IMR-90 (cell line): ENCODE data around the gene CARS2. TPM values are rescaled to one million over a fixed set of nuclear protein-coding genes. Genes with fewer than 3 reads are reported as not detected.
A peak's percentile ranks its signal among the peaks of the same experiment; 100 is the strongest.

Source experiments
- ATAC-seq: fragments of 200-7000 bp; cut with Tn5 transposase; 2 replicates; pipeline ENCODE4 v1.9.1; 2020; ENCODE audit warnings: low read depth, mild to moderate bottlenecking, moderate library complexity
- BruUV-seq: library from RNA; stranded (reverse); fragments of 400-500 nt; replicated peaks from 2 replicates; lab custom pipeline; 2021; lab: Mats Ljungman, UMichigan
- CTCF ChIA-PET: fragments of 300-600 bp; formaldehyde crosslinking; extraction: SDS; loops from one replicate; lab custom pipeline; 2021; ENCODE audit warnings: antibody characterized with exemption; lab: Yijun Ruan, JAX
- POLR2A ChIA-PET: fragments of 300-600 bp; sonication (Branson Sonifier 250); formaldehyde crosslinking; loops from one replicate; lab custom pipeline; 2022; ENCODE audit warnings: antibody characterized with exemption; ENCODE audit not compliant: unreplicated experiment; lab: Charles Lee
- DNase-seq: peaks from one replicate; pipeline ENCODE4 v3.0.0; 2013
- H2AFZ ChIP-seq: replicated peaks from 2 replicates; pipeline ENCODE3; 2013; ENCODE audit warnings: low read length, mild to moderate bottlenecking; ENCODE audit not compliant: poor library complexity
- H2AK5ac ChIP-seq: 2 replicates; pipeline ENCODE4 v1.6.1; 2013; ENCODE audit warnings: low read depth, low read length, inconsistent platforms
- H2AK9ac ChIP-seq: replicated peaks from 2 replicates; pipeline ENCODE3; 2013; ENCODE audit warnings: mild to moderate bottlenecking, low read depth, low read length, moderate library complexity; ENCODE audit not compliant: poor library complexity
- H2BK120ac ChIP-seq: 2 replicates; pipeline ENCODE4 v1.6.1; 2013; ENCODE audit warnings: low read depth, low read length, inconsistent platforms
- H2BK15ac ChIP-seq: 3 replicates; pipeline ENCODE4 v1.6.1; 2013; ENCODE audit warnings: low read depth, low read length, inconsistent platforms
- H2BK20ac ChIP-seq: 2 replicates; pipeline ENCODE4 v1.6.1; 2013; ENCODE audit warnings: low read depth, mild to moderate bottlenecking, inconsistent platforms, low read length, moderate library complexity
- H2BK5ac ChIP-seq: 2 replicates; pipeline ENCODE4 v1.6.1; 2013; ENCODE audit warnings: mild to moderate bottlenecking, low read depth, low read length, inconsistent platforms; ENCODE audit not compliant: poor library complexity, severe bottlenecking
- H3K14ac ChIP-seq: replicated peaks from 2 replicates; pipeline ENCODE4 v1.6.1; 2013; ENCODE audit warnings: low read depth, low read length, inconsistent platforms
- H3K18ac ChIP-seq: 2 replicates; pipeline ENCODE4 v1.6.1; 2013; ENCODE audit warnings: low read depth, low read length, control low read depth
- H3K23ac ChIP-seq: 2 replicates; pipeline ENCODE4 v1.6.1; 2013; ENCODE audit warnings: low read depth, low read length, inconsistent platforms
- H3K27ac ChIP-seq: 2 replicates; pipeline ENCODE4 v1.5.1; 2013; ENCODE audit warnings: mild to moderate bottlenecking, control low read depth, low read length; ENCODE audit not compliant: insufficient read depth
- H3K27me3 ChIP-seq: 2 replicates; pipeline ENCODE4 v1.6.1; 2013; ENCODE audit warnings: low read length; ENCODE audit not compliant: control insufficient read depth, insufficient read depth
- H3K36me3 ChIP-seq: 2 replicates; pipeline ENCODE4 v1.6.1; 2013; ENCODE audit warnings: low read length, mixed read lengths; ENCODE audit not compliant: control insufficient read depth, insufficient read depth
- H3K4ac ChIP-seq: 2 replicates; pipeline ENCODE4 v1.6.1; 2013; ENCODE audit warnings: low read depth, low read length, inconsistent platforms
- H3K4me1 ChIP-seq: 2 replicates; pipeline ENCODE4 v1.6.1; 2013; ENCODE audit warnings: low read length, mixed read lengths; ENCODE audit not compliant: control insufficient read depth, insufficient read depth
- H3K4me2 ChIP-seq: 2 replicates; pipeline ENCODE4 v1.6.1; 2013; ENCODE audit warnings: low read depth, mild to moderate bottlenecking, control low read depth, low read length, moderate library complexity
- H3K4me3 ChIP-seq: 2 replicates; pipeline ENCODE4 v1.5.1; 2013; ENCODE audit warnings: low read depth, mild to moderate bottlenecking, control low read depth, low read length, moderate library complexity; ENCODE audit not compliant: insufficient read depth
- H3K56ac ChIP-seq: 2 replicates; pipeline ENCODE4 v1.6.1; 2013; ENCODE audit warnings: low read length, inconsistent platforms; ENCODE audit not compliant: insufficient read depth; ENCODE audit errors: extremely low read depth
- H3K79me1 ChIP-seq, 2 experiments: 2 replicates each; pipeline ENCODE4 v1.6.1; 2013; ENCODE audit warnings: low read length in 2 of 2, inconsistent platforms in 1 of 2, low read depth in 1 of 2
- H3K9ac ChIP-seq: 2 replicates; pipeline ENCODE4 v1.6.1; 2013; ENCODE audit warnings: low read depth, low read length, control low read depth
- H3K9me1 ChIP-seq: 2 replicates; pipeline ENCODE4 v1.6.1; 2013; ENCODE audit warnings: low read length, inconsistent platforms; ENCODE audit not compliant: insufficient read depth
- H3K9me3 ChIP-seq: 2 replicates; pipeline ENCODE4 v1.6.1; 2013; ENCODE audit warnings: low read length; ENCODE audit not compliant: control insufficient read depth, insufficient read depth
- H4K20me1 ChIP-seq: 2 replicates; pipeline ENCODE4 v1.6.1; 2013; ENCODE audit warnings: low read length, inconsistent platforms; ENCODE audit not compliant: insufficient read depth
- H4K5ac ChIP-seq: 2 replicates; pipeline ENCODE4 v1.6.1; 2013; ENCODE audit warnings: mild to moderate bottlenecking, low read depth, low read length, control low read depth
- H4K8ac ChIP-seq, 2 experiments: 2 replicates each; pipeline ENCODE4 v1.6.1; 2013; ENCODE audit warnings: low read depth in 2 of 2, low read length in 2 of 2, control low read depth in 1 of 2, inconsistent platforms in 1 of 2
- H4K91ac ChIP-seq: 2 replicates; pipeline ENCODE4 v1.6.1; 2013; ENCODE audit warnings: low read depth, low read length, inconsistent platforms; ENCODE audit not compliant: insufficient read depth
- BHLHE40 ChIP-seq: fragments of 150-350 bp; IDR thresholded peaks from 2 replicates; pipeline ENCODE4 v1.6.1; 2016; ENCODE audit warnings: mild to moderate bottlenecking, low read depth, low read length
- CEBPB ChIP-seq: IDR thresholded peaks from 2 replicates; pipeline ENCODE4 v1.6.1; 2012; ENCODE audit warnings: low read depth, low read length, improper control_type of control experiment
- CHD1 ChIP-seq: IDR thresholded peaks from 2 replicates; pipeline ENCODE4 v1.6.1; 2012; ENCODE audit warnings: low read depth, low read length, improper control_type of control experiment
- FOS ChIP-seq: fragments of 150-350 bp; IDR thresholded peaks from 2 replicates; pipeline ENCODE4 v1.6.1; 2016; ENCODE audit warnings: low read depth, low read length
- MAFK ChIP-seq: IDR thresholded peaks from 2 replicates; pipeline ENCODE4 v1.6.1; 2012; ENCODE audit warnings: low read depth, low read length, improper control_type of control experiment
- MAZ ChIP-seq: IDR thresholded peaks from 2 replicates; pipeline ENCODE4 v1.6.1; 2012; ENCODE audit warnings: low read depth, mild to moderate bottlenecking, low read length, improper control_type of control experiment, moderate library complexity, borderline replicate concordance
- MXI1 ChIP-seq: IDR thresholded peaks from 2 replicates; pipeline ENCODE4 v1.6.1; 2012; ENCODE audit warnings: low read depth, mild to moderate bottlenecking, low read length, moderate library complexity, borderline replicate concordance
- POLR2A ChIP-seq: IDR thresholded peaks from 2 replicates; pipeline ENCODE4 v1.6.1; 2012; ENCODE audit warnings: mild to moderate bottlenecking, low read depth, low read length
- RAD21 ChIP-seq: IDR thresholded peaks from 2 replicates; pipeline ENCODE4 v1.6.1; 2012; ENCODE audit warnings: low read length, improper control_type of control experiment
- RCOR1 ChIP-seq: IDR thresholded peaks from 2 replicates; pipeline ENCODE4 v1.6.1; 2012; ENCODE audit warnings: mild to moderate bottlenecking, low read length, improper control_type of control experiment; ENCODE audit not compliant: insufficient replicate concordance
- SMC3 ChIP-seq: fragments of 150-350 bp; IDR thresholded peaks from 2 replicates; pipeline ENCODE4 v1.6.1; 2016; ENCODE audit warnings: low read depth, mild to moderate bottlenecking, antibody characterized with exemption, low read length, moderate library complexity
- USF2 ChIP-seq: fragments of 150-350 bp; IDR thresholded peaks from 2 replicates; pipeline ENCODE4 v1.6.1; 2017; ENCODE audit warnings: mild to moderate bottlenecking, antibody characterized with exemption, low read length, low read depth
- WGBS, 2 experiments: methylation state at CpG; one replicate each; pipeline versions ENCODE4 v1.1.5 to v1.1.7; 2013; ENCODE audit warnings: missing lambda C conversion rate in 2 of 2; ENCODE audit not compliant: insufficient read length in 1 of 2; ENCODE audit errors: extremely low coverage in 2 of 2; 5-methylcytosine and 5-hydroxymethylcytosine counted together
- dilution Hi-C: fragments of 300-500 bp; cut with HindIII; formaldehyde crosslinking; loops from one replicate; pipeline ENCODE4 v1.14.3; 2018; ENCODE audit warnings: low sequenced_read_pairs; ENCODE audit not compliant: unreplicated experiment
- in situ Hi-C: fragments of 300-500 bp; cut with MboI; formaldehyde crosslinking; loops from 3 replicates; pipeline ENCODE4 v1.14.3; 2019; ENCODE audit warnings: low sequenced_read_pairs, inconsistent platforms, mixed read lengths
- intact Hi-C: fragments of 100-400 bp; cut with micrococcal nuclease; formaldehyde crosslinking; loops from 2 replicates; pipeline ENCODE4 v1.10.0; 2022
- polyA plus RNA-seq, 3 experiments: library from polyadenylated mRNA; depleted of rRNA; stranded (reverse); fragments of >200 nt; gene quantifications; 2 replicates each; pipeline ENCODE4 v1.2.3, GENCODE V29; 2012; ENCODE audit warnings: low replicate concordance in 1 of 3
- total RNA-seq: library from RNA; depleted of rRNA; stranded (reverse); fragments of >200 nt; gene quantifications from 2 replicates; pipeline ENCODE4 v1.2.3, GENCODE V29; 2012

The CARS2 gene
- total and polyA plus RNA-seq, 2 of the 4 experiments (the other 2 are of a cell fraction), result 76.2 to 76.4 TPM

GRCh38 chr13:110624766-110625756 is 80.9 kb downstream of the CARS2 start:
- H2BK15ac ChIP-seq, result no peak overlapping the region
- CTCF ChIA-PET, result no interaction called here
- no peak overlapping the region for H3K9ac ChIP-seq

More at GRCh38 chr13:110624766-110625756, 80.9 kb downstream of the CARS2 start:
- Histone ChIP-seq H2AK5ac (no peak overlapping the region), H3K56ac (no peak overlapping the region), H3K4me3 (no peak overlapping the region), H4K8ac (no peak overlapping the region), H3K9me1 (peaks cover 11% of the 10 kb centered on the region; the same call in 1 of the 2 replicates), H3K27me3 (no peaks in the 10 kb centered on the region), H2BK120ac (no peak overlapping the region), H2AFZ (no peak overlapping the region), H3K36me3 (peaks cover 48% of the 10 kb centered on the region), H3K4ac (no peak overlapping the region), H3K79me1 (peaks cover 30 to 87% of the 10 kb centered on the region in 2 experiments), H3K9me3 (no peaks in the 10 kb centered on the region), H3K14ac (no peak overlapping the region), H2BK5ac (no peak overlapping the region), H3K27ac (no peak overlapping the region), H4K20me1 (peaks cover 96% of the 10 kb centered on the region), H3K18ac (no peak overlapping the region), H4K5ac (no peak overlapping the region), H2AK9ac (peak overlapping the region; percentile 16), H3K23ac (no peak overlapping the region), H3K4me1 (no peaks in the 10 kb centered on the region; the same call in 1 of the 2 replicates), H4K91ac (no peak overlapping the region), H2BK20ac (no peak overlapping the region), H3K4me2 (no peak overlapping the region)
- POLR2A ChIA-PET, result no interaction called here
- no TSS peak for BruUV-seq
- intact Hi-C loops, result loop anchor here (10.0 kb wide), 1 partner anchor 660 kb away; no protein-coding TSS in a partner anchor
- in situ Hi-C loops, result no loop called here
- dilution Hi-C loops, result no loop called here
- ATAC-seq (no peak), DNase-seq (no peak)
- 90% methylated on average over 21 of the region's 41 CpGs; no CpG with 5 or more reads in 1 of the 2 experiments for WGBS, 2 experiments
- no peak for TF ChIP-seq CHD1
- no peak for TF ChIP-seq USF2
- TF ChIP-seq CEBPB, result no peak
- TF ChIP-seq FOS, result no peak
- no peak for TF ChIP-seq MAZ
- TF ChIP-seq MXI1, result no peak
- TF ChIP-seq RCOR1, result no peak
- TF ChIP-seq POLR2A, result no peak
- no peak for TF ChIP-seq RAD21
- no peak for TF ChIP-seq MAFK
- no peak for TF ChIP-seq BHLHE40
- TF ChIP-seq SMC3, result no peak
